T1000 (cell line): ENCODE results near the gene IARS2.
"Not testable (repeated sequence)": the region's sequence is repeated elsewhere in the genome, so short reads cannot be mapped to it uniquely, and the experiment has no call there.

Experiments used
- DNase-seq: peaks from one replicate; lab custom pipeline; 2025; ENCODE audit warnings: mixed read lengths; lab: John Stamatoyannopoulos, UW

IARS2 gene

DNA sequence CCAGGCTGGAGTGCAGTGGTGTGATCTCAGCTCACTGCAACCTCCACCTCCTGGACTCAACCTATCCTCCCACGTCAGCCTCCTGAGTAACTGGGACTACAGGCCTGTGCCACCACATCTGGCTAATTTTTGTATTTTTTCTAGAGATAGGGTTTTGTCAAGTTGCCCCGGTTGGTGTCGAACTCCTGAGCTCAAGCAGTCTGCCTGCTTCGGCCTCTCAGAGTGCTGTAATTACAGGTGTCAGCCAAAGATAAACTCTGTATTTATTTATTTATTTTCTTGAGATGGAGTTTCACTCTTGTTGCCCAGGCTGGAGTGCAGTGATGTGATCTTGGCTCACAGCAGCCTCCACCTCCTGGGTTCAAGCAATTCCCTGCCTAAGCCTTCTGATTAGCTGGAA is 18.7 kb downstream of the IARS2 start:
- not testable (repeated sequence) for DNase-seq

DNA sequence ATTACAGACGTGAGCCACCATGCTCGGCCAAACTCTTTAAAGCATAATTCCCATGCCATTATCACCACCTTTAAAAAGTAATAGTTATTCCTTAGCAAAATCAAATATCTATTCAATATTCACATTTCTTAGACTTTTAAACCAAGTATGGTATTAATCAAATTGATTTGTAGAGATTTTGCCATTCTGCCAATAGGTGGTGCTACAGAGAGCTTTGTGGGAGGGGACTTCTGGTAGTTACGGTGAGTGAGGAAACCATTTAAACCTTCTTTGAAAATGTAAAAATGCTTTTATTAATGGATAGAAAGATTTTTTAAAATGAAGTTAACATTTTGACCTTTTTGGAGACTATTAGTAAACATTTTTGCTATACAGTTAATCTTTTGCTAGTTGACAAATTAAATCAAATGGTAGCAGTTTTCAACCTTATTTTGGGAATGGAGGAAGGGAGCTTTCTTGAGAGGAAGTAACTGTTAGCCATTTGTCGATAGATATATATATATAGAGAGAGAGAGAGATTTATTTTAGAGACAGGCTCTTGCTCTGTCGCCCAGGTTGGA is 19.3 kb downstream of the IARS2 start:
- DNase-seq, result no peak

DNA sequence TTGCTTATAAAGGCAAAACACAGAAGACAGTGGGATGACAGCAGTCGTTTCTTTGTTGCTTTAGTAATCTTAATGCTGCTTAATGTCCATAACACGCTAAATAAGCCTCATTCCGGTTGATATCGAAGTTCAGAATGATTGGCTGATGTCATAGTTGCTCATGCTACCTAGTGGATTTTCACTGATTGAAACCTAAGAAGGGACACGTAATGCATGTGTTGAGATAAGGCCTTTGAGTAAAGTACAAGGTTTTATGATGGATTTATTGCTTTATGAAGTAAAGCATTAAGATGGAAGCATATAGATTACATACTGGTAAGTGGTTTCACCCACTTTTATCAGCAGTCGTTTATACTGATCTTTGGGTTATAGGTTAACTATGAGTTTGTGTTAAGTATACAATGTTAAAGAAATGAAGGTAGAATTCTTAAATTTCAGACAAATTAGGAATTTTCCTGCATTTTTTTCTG is 25.1 kb downstream of the IARS2 start:
- no peak for DNase-seq

DNA sequence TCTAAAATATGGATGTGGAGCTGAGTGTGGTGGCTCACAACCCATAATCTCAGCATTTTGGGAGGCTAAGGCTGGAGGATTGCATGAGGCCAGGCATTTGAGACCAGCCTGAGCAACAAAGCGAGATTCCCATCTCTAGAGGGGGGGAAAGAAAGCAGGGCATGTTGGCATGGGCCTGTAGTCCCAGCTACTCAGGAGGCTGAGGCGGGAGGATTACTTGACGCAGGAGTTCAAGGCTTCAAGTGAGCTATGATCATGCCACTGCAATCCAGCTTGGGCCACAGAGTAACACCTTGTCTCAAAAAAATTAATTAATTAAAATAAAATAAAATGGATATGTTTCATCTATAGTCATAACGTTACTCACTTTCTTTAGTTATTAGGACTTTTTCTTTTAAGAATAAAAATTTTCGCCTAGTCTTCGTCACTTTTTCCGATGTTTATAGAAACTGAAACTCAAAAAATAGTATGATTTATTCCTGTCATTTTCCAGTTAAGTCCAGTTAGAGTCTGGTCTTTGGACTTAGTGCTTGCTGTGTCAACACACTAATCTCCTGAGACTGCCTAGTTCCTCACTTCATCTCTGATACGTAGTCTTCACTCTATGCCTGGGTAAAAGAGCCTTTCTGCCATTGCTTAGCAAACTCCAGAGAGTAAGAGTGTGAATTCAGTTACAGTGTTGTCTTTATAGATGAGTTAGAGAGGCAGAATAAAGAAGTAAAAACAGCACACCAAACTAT is 28.0 kb downstream of the IARS2 start:
- no peak for DNase-seq

DNA sequence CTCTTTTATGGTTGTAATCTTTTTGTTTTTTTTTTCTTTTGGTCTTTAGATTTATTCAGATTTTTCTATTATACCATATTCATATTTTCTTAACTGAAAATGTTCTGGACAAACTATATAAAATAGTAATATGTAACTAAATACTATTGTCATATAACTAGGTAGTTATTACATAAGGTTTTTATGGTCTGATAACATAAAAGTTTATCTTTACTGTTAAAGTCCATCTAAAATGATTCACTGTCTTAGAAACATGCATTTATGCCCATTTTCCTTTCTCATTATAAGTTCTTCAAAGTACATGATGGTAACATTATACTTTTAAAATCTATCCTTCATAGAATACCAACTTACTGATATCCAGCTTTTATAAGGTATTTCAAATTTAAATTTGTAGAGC is 29.1 kb downstream of the IARS2 start:
- no peak for DNase-seq

DNA sequence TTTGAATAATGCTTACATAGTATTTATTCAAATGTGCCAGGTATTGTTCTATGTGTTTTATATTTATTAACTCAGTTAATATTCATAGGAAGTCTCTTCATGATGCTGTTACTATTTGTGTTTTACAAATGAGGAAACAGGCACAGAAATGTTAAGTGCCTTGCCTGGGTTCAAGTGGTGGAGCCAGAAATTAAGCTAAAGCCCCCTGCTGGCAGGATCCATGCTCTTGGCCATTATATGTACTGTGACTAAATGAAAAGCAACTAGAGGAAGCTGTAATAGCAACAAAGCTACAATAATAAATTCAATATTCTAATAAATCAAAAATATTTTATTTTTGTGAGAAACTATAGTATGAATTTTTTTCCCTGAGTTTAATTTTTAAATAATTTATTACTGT is 30.0 kb downstream of the IARS2 start:
- no peak for DNase-seq

DNA sequence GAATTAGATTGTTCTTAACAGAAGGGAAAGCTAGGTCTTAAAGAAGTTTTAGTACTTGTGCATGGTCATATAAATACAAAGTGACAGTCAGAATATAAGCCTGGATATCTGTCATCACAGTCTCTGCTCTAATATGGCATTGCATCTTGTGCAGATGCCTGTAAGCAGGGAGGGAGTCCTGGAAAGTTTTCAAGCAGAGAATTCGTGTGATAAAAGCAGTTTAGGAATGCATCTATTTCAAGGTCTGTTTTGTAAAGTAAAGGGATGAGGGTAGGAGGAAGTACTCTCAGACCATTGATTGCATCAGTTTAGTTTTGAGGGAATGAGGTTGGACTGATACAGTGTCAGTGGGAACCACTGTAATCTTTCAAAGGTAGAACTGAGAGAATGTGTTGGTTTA is 30.6 kb downstream of the IARS2 start:
- no peak for DNase-seq

DNA sequence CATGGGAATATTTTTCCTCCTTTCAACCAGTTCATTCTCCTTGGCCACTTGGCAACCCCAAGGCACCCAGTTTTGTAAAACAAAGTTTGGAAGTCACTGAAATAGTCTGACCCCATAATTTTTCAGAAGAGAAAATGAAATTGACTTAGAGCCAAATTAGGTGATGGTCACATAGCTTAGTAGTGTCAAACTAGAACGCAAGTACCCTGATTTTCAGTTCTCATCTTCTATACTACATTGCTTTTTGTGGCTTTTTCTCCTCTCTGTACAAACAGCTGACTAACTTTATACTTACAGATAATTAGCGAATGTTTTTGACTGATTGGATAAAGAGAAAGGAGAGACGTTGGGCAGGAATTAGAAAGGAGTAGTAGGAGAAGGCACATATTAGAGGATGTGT is 33.1 kb downstream of the IARS2 start:
- DNase-seq, result no peak

DNA sequence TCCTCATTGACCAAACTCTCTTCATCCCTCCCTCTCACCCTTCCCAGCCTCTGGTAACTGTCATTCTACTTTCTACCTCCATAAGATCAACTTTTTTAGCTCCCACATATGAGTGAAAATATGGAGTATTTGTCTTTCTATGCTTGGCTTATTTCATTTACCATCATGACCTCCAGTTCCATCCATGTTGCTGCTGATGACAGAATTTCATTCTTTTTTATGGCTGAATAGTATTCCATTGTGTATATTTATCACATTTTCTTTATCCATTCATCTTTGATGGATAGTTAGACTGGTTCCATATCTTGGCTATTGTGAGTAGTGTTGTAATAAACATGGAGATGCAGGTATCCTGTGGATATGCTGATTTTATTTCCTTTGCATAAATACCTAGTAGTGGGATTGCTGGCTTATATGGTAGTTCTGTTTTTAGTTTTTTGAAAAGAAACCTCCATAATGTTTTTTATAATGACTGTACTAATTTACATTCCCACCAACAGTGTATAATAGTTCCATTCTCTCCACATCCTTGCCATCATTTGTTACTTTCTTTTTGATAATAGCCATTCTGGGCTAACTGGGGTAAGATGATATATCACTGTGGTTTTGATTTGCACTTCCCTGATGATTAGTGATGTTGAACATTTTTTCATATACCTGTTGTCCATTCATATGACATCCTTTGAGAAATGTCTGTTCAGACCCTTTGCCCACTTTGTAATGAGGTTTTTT is 35.7 kb downstream of the IARS2 start:
- no peak for DNase-seq

DNA sequence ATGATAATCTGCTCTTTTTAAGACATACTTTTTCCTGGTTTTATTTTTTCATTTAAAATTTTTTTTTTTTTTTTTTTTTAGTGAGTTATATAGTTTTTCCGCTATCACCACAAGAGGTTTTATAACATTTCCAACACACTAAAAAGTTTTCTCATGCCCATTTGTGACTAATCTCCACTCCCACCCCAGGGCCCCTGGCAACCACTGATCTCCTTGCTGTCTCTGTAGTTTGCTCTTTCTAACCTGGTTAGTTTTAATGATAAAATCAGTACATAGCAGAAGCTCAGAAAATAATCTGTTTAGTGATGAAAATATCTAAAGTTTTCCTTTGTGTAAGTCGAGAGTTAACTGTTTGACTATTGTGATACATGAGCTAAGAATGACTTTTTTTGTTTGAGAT is 41.8 kb downstream of the IARS2 start:
- no peak for DNase-seq

DNA sequence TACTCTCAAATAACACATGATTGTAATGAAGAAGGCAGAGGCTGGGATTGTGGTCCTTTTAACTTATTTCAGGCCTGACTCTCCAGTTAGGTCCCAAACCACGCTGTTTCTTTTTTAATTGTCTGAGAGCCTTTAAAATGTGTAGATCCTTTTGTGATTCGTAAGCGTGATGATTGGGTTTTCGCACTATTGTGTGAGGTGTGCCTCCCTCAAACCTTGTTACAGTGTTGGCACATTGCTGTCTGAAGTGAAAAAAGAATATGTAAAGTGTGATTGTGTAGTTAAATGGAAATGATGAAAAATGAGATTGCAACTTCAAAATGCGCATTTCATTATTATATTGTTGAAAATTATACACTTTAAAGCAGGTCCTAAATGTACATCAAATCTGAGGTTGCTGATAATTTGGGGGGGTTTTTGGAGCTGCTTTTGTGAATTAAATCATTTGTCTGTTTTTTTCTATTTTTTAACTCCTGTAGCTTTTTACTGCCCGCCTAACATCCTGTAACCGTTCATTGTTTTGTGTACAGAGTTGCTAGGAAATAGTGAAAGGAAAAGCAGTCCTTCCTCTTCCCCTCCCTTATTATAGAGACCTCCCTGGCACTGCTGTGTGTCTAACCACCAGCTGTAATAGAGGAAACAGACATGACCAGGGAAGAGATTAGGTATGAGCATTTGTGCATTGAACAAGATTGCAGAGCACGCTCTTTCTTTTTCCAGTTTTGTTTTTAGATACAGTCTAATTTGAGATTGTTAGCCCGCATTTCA is 43.3 kb downstream of the IARS2 start:
- no peak for DNase-seq

DNA sequence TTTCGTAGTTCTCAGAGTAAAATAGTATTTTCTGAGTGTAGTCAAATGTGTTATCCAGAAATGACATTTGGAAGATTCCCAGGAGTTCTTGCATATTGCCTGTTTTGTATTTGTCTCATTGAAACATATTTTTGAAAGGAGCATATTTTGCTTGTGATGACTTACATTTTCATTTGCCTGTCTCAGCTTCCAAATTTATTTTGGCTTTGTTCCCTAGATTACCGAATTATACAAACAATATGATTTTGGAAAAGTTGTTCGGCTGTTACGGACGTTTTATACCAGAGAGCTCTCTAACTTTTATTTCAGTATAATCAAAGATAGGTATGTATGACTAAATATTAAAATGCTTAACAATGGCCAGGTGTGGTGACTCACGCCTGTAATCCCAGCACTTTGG is 46.0 kb downstream of the IARS2 start:
- DNase-seq, result no peak

DNA sequence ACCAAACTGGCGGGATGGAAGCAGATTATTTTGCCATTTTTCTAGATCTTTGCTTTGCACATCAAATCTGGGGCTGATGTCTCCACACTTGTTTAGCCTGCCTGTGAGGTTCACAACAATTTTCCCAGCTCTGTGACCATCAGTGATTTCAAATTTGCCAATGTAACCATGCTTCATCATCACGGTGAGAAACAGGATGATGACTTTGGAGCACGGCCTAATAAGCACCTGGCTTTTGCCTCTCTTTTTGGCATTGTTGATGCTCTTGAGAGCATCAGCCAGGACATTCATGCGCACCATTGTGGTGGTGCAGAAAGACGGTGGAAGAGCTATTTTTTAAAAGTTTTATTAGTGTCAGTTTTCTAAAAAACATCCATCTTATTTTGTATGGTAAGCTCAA is 50.1 kb downstream of the IARS2 start:
- DNase-seq, result no peak

DNA sequence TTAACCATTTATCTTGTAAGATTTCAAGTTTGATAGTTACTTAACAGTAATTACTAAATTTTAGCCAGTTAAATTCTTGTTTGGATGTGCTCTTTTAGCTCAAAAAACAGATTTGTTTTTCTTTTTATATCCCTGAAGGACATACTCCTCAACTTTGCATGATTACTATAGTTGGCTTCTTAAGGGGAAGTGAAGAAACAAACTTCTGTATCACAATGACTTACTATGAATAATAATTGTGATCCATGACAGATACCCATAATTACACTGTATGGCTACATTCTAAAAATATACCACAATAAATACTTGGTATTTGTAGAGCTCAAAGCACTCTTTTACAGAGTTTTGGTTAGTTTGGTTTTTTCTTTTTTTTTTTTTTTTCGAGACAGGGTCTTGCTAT is 55.8 kb downstream of the IARS2 start:
- no peak for DNase-seq

DNA sequence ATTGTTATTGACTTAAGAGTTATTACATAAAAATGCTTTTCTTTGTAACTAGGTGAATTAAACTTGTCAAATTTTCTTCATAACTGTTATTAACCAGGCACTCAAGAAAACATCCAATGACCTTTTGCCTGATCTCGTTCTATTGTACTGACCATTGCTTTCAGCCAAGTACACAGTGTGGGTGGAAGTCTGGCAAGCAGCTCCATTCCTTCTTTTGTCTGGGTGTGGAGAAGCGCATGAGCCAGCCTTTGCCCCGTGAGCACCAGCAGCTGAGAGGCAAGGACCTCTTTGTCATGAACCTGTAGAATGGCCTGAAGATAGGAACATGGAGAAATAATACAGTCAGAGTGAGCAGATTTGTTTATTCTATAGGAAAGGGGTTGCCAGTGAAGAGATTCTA is 57.5 kb downstream of the IARS2 start:
- no peak for DNase-seq

DNA sequence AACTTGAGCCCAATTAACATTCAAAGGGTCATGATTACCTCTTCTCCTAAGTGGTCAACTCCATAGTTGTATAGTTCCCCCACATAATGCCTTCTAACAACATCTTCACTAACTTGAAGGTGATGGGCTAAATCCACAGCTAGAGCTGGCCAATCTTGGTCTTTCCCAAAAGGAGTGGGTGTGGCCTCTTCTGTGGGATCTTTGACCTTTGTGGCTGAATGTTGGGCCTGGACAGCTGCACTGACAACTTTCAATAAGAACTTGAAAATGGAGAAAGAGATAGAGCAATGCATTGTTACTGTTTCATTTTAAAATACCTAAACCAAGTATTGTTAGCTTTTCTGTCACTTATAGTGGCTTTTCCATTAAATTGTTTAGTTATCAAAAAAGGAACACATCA is 59.2 kb downstream of the IARS2 start:
- no peak for DNase-seq

DNA sequence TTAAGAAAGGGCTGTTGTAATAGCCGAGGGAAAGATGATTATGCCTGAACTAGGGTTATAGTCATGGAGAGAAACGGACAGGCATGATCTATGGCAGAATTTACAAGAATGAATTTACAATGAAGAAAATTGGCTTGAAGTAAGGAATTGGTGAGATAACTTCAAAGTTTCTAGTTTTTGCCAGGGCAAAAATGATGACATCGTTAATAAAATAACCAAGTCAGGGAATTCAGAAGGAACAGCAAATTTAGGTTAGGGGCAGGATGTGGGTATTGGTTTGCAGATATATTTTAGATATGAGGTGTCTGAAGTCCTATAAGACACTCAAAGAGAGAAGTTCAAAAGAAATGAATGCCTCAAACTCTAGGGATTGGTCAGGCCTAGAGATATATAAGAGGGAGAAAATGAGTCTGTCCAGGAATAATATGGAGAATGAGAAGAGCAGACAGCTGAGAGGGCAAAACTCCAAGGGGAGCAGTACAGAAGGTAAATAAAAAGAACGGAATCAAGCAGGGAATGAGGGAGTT is 62.8 kb downstream of the IARS2 start:
- DNase-seq, result no peak

DNA sequence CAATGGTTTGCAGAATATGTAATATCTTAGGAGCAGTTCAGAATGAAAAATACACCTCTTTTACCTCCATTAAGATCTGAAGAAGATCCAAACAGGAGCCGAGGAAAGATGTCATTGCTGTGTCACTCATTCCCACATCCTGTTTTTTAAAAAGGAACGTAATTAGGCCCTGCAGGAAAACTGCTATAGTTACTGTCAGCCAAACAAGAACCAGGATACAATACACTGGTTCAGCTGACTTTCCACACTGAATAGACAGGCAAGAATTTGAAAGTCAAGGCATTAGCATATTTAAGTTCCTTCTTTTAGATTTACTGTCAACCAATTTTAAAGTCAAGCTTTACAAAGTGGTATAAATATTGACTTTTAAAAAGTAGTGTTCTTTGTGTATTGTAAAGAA is 63.8 kb downstream of the IARS2 start:
- no peak for DNase-seq

DNA sequence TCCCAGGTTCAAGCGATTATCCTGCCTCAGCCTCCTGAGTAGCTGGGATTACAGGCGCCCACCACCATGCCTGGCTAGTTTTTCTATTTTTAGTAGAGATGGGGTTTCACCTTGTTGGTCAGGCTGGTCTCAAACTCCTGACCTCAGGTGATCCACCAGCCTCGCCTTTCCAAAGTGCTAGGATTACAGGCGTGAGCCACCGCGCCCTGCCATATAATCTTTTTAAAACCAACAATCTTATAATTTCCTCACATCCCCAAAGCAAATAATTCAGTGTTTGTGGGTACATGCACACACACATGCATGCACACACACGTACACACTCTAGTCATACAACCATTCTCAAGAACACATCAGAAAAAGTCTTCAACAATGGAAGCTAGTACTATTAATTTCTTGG is 64.6 kb downstream of the IARS2 start:
- DNase-seq, result not testable (repeated sequence)

DNA sequence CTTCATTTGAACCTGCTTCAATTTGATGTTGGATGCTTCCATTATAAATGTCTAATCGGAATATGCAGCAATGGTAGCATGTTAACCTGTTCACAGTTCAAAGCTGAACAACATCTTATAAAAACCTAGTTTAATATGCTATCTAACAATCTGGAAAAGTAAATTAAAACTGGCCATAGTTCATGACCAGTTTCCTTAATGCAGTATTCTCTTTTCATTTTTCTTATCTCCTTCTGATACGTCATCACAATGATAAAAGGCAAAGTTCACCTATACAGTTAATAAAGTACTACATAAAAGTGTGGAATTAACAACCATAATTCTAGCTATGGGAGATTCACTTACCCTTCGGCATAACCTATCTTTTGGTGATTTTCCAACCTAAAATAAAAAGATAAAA is 65.1 kb downstream of the IARS2 start:
- DNase-seq, result no peak

DNA sequence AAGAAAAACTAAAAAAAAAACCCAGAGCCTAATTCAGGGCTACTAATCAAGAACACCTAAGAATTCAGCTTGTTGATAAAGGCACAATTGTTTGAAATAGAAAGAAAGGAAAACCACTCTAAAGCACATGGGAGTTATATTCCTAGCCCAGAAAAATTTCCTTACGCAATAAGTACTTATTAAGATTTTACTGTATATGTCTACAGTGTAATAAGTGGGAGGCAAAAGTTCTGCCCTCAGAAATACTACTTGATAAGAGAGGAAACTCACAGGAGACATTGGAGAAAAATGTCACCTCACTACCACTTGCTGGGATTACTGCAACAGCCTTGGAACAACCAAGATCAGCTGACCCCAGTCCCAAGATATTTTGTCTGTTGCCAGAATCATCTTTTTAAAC is 66.1 kb downstream of the IARS2 start:
- DNase-seq, result no peak

DNA sequence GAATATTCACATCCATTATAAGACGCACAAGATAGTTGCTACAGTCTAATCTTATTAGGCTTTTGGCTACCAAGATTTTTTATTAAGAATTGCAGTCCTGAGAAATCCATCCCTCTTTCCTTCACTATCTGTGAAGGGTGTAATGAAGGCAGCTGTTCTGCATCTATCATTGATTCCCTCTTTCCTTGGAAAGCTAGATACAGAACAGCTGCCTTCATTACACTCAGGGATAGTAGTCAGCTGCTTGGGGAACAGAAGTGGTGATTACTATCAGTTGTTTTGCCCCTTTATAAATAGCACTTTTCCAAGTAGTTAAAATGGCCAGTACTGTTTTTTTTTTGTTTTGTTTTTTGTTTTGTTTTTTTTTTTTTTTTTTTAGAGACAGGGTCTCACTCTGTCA is 70.2 kb downstream of the IARS2 start:
- DNase-seq, result no peak
